Neural crest cell (in vitro differentiated cells): Measurements from ENCODE around the gene USP16. TPM values are rescaled to one million over a fixed set of nuclear protein-coding genes. Genes with fewer than 3 reads are reported as not detected.

Source experiments
- DNase-seq: peaks from one replicate; pipeline ENCODE4 v3.0.0; 2021; ENCODE audit warnings: low read depth, mixed read lengths, low spot score
- H3K27ac Mint-ChIP-seq: one replicate; pipeline ENCODE4 v1.8.0; 2021; ENCODE audit warnings: mild to moderate bottlenecking, mixed read lengths; ENCODE audit not compliant: unreplicated experiment
- H3K27me3 Mint-ChIP-seq: 2 replicates; pipeline ENCODE4 v1.8.0; 2021; ENCODE audit warnings: low read depth, mild to moderate bottlenecking, mixed read lengths
- H3K36me3 Mint-ChIP-seq: 2 replicates; pipeline ENCODE4 v1.8.0; 2021; ENCODE audit warnings: low read depth, mild to moderate bottlenecking, mixed read lengths
- H3K4me1 Mint-ChIP-seq: 2 replicates; pipeline ENCODE4 v1.8.0; 2021; ENCODE audit warnings: mixed read lengths
- H3K4me3 Mint-ChIP-seq: one replicate; pipeline ENCODE4 v1.8.0; 2021; ENCODE audit warnings: mild to moderate bottlenecking, mixed read lengths
- H3K9me3 Mint-ChIP-seq: 2 replicates; pipeline ENCODE4 v1.8.0; 2021; ENCODE audit warnings: mixed read lengths
- CTCF ChIP-seq: fragments of 200-600 bp; sonication (generic); conservative IDR thresholded peaks from 2 replicates; pipeline ENCODE4 v1.5.0; 2021; ENCODE audit warnings: antibody characterized with exemption, mild to moderate bottlenecking
- total RNA-seq: library from RNA; stranded (reverse); gene quantifications from 2 replicates; pipeline ENCODE4 v1.2.1, GENCODE V29; 2021

USP16 gene
- total RNA-seq, 1 donor from 2014 or later, result 29.5 TPM

GRCh38 chr21:29085106-29085752, 60.8 kb downstream of the USP16 start:
- Mint-ChIP-seq H3K4me1 (peaks cover 5% of the 10 kb centered on the region), H3K27me3 (peaks cover 16% of the 10 kb centered on the region), H3K36me3 (no peaks in the 10 kb centered on the region), H3K9me3 (no peaks in the 10 kb centered on the region), H3K4me3 (no peak overlapping the region), H3K27ac (no peak overlapping the region)
- DNase-seq, result no peak
- no peak for TF ChIP-seq CTCF

- Mint-ChIP-seq H3K4me3 (no peak overlapping the region), H3K4me1 (peaks cover 11% of the 10 kb centered on the region), H3K9me3 (no peaks in the 10 kb centered on the region), H3K27ac (no peak overlapping the region), H3K27me3 (peaks cover 5% of the 10 kb centered on the region), H3K36me3 (no peaks in the 10 kb centered on the region)
- no peak for DNase-seq
- no peak for TF ChIP-seq CTCF
Observed at GRCh38 chr21:29091033-29091432, 66.6 kb downstream of the USP16 start.

- no peak for DNase-seq
- H3K4me3 Mint-ChIP-seq, result no peak overlapping the region
- no peaks in the 10 kb centered on the region for H3K9me3 Mint-ChIP-seq
- H3K27ac Mint-ChIP-seq, result no peak overlapping the region
- no peaks in the 10 kb centered on the region for H3K27me3 Mint-ChIP-seq
- H3K4me1 Mint-ChIP-seq, result peaks cover 11% of the 10 kb centered on the region
- TF ChIP-seq CTCF, result no peak
- H3K36me3 Mint-ChIP-seq, result no peaks in the 10 kb centered on the region
Observed at GRCh38 chr21:29092102-29092959, 67.9 kb downstream of the USP16 start.

GRCh38 chr21:29096218-29097015, 71.9 kb downstream of the USP16 start:
- Mint-ChIP-seq H3K27me3 (no peaks in the 10 kb centered on the region), H3K4me3 (no peak overlapping the region), H3K36me3 (no peaks in the 10 kb centered on the region), H3K9me3 (peaks cover 2% of the 10 kb centered on the region), H3K4me1 (peaks cover 10% of the 10 kb centered on the region), H3K27ac (no peak overlapping the region)
- TF ChIP-seq CTCF, result no peak
- no peak for DNase-seq

GRCh38 chr21:29098156-29098555, 73.7 kb downstream of the USP16 start:
- H3K27me3 Mint-ChIP-seq, result no peaks in the 10 kb centered on the region
- DNase-seq, result no peak
- H3K4me1 Mint-ChIP-seq, result peaks cover 10% of the 10 kb centered on the region
- peaks cover 2% of the 10 kb centered on the region for H3K9me3 Mint-ChIP-seq
- no peak overlapping the region for H3K27ac Mint-ChIP-seq
- no peak for TF ChIP-seq CTCF
- H3K36me3 Mint-ChIP-seq, result no peaks in the 10 kb centered on the region
- no peak overlapping the region for H3K4me3 Mint-ChIP-seq
